ENCODE measurements around the gene C1D. TPM values are rescaled to one million over a fixed set of nuclear protein-coding genes. Genes with fewer than 3 reads are reported as not detected.

C1D gene
- total RNA-seq, 2 experiments from 2014 or later: 28.1 to 35.0 TPM

DNA sequence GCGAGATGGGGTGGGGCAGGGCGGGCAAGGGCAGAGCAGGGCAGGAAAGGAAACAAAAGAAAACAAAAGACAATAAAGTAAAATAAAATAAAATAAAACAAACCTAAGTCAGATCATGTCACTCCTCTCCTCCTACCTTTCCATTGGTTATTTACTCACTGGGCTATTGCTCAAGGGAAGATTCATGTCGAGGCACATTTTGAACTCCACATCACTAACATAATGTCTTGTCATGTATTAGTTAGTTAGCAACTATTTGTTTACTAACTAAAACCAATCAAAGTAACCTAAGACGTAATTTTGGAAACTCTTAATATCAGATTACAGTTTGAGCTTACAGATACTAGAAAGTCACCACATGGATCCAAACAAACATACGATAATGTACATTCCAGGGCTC, 2.2 kb downstream of the C1D start:
- ChIA-PET POLR2A (no interaction called here), CTCF (no interaction called here)
- intact Hi-C loops (cut with micrococcal nuclease): no loop called here
- H3K9me3 Mint-ChIP-seq: no peaks in the 10 kb centered on the region
- H3K36me3 Mint-ChIP-seq (ENCODE audit: low read depth): no peaks in the 10 kb centered on the region
- H3K4me1 Mint-ChIP-seq (ENCODE audit: low read depth): peaks cover 46% of the 10 kb centered on the region
- no peak for DNase-seq
- no peak for ATAC-seq
- no peak overlapping the region for H3K4me3 Mint-ChIP-seq
- no peaks in the 10 kb centered on the region for H3K27me3 Mint-ChIP-seq
- H3K27ac Mint-ChIP-seq: no peak overlapping the region
- TF ChIP-seq, protein P1, sequence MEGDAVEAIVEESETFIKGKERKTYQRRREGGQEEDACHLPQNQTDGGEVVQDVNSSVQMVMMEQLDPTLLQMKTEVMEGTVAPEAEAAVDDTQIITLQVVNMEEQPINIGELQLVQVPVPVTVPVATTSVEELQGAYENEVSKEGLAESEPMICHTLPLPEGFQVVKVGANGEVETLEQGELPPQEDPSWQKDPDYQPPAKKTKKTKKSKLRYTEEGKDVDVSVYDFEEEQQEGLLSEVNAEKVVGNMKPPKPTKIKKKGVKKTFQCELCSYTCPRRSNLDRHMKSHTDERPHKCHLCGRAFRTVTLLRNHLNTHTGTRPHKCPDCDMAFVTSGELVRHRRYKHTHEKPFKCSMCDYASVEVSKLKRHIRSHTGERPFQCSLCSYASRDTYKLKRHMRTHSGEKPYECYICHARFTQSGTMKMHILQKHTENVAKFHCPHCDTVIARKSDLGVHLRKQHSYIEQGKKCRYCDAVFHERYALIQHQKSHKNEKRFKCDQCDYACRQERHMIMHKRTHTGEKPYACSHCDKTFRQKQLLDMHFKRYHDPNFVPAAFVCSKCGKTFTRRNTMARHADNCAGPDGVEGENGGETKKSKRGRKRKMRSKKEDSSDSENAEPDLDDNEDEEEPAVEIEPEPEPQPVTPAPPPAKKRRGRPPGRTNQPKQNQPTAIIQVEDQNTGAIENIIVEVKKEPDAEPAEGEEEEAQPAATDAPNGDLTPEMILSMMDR (IDR thresholded peaks at IDR 0.05): no peak

DNA sequence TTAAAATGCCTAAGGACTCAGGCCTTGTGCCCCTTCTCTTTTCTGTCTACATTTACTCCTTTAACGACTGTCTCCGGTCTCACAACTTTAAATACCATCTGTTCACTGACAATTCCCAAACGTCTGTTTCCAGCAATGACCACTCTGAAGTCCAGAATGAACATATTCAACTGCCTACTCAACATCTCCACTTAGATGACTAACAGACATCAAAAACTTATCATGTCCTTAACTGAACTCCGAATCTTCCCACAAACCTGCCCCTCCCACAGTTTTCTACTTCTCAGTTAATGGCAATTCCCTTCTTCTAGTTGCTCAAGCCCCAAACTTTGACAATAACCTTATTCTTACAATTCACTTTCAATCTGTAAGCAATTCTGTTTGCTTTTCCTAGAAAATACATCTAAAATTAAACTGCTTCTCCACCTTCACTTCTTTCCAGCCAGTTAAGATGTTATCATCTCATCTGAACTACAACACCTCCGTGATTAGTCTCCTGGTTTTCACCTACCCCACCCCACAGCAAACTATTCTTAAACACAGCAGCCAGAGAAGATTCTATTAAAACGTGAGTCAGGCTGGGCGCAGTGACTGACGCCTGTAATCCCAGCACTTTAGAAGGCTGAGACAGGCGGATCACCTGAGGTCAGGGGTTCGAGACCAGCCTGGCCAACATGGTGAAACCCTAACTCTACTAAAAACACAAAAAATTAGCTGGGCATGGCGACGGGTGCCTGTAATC, 2.8 kb downstream of the C1D start:
- POLR2A ChIA-PET: no interaction called here
- intact Hi-C loops (cut with micrococcal nuclease): no loop called here
- Mint-ChIP-seq H3K27ac (no peak overlapping the region), H3K27me3 (no peaks in the 10 kb centered on the region), H3K4me1 (ENCODE audit: low read depth) (peaks cover 52% of the 10 kb centered on the region), H3K36me3 (ENCODE audit: low read depth) (no peaks in the 10 kb centered on the region), H3K4me3 (no peak overlapping the region), H3K9me3 (no peaks in the 10 kb centered on the region)
- CTCF ChIA-PET: no interaction called here
- ATAC-seq (no peak), DNase-seq (no peak)
- TF ChIP-seq, protein P1 (IDR thresholded peaks at IDR 0.05): no peak

DNA sequence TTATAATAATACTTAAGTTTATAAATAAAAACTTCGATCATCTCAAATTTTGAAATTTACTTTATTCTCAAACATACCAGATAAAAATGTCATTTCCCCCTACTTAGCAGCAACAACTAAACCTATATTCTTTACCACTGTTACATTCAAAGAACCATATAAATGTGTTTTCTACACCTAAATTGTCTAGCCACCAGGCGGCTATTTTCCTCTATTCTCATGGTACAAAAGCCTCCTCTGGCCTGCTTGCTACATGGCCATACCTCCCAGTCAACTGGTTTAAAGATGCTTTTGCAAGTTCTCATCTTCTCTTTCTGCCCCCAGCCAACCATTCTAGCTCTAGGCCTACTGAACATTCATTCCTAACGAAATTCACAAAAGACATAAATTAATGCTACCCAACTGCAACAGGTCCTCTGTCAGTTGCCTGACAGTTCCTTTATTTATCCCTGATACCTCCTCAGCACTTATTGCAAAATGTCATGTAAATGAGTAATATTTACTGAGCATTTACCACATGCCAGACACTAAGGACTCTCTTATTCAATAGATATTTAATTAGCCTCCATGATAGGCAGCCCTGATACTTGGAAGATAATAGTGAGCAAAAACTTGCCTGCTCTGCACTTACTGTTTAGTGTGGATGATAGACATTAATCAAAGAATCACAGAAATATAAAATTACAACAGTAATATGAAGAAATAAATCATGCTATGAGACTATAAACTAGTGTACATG, 5.0 kb downstream of the C1D start:
- H3K4me3 Mint-ChIP-seq: no peak overlapping the region
- no peak overlapping the region for H3K27ac Mint-ChIP-seq

DNA sequence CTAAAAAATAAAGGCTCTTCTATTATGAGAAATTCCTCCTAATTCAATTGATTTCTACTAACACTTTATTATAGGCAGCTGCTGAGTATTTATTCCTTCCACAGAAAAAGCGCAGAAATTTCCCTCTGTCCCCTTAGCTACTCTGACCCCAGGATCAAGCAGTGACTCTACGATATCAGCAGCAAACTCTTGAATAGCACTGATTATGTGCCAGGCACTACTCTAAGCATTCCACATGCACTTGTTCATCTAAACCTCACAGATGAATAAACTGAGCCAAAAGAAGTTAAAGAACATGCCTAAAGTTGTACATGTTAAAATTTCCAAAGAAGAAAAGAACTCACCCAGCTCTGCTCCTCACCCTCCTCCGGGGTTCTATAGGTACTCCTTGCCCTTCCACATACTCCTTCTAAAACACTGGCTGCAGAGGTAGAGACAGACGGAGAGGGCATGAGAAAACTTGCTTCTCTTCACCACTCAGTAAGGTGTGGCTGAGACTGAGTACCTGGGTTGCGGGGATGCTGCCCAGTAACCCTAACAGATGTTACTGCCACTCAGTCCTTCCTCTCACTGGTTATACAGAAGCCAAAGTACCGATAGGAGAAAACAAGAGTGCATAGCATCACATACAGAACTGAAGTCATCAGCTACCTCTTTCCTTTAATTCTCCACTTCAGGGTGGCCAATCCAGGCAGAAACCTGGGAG, 9.9 kb downstream of the C1D start:
- no peaks in the 10 kb centered on the region for H3K9me3 Mint-ChIP-seq
- H3K36me3 Mint-ChIP-seq (ENCODE audit: low read depth): peaks cover 6% of the 10 kb centered on the region
- no peak overlapping the region for H3K4me3 Mint-ChIP-seq
- intact Hi-C loops (cut with micrococcal nuclease): no loop called here
- DNase-seq: no peak
- TF ChIP-seq, protein P1 (IDR thresholded peaks at IDR 0.05): no peak
- ChIA-PET CTCF (interaction anchor here (0.8 to 2.1 kb wide), 2 partner anchors 26 to 70 kb away, joined by 3 to 6 read pairs; no protein-coding TSS in a partner anchor), POLR2A (interaction anchor here (0.6 to 1.0 kb wide), 2 partner anchors 10 to 777 kb away, joined by 3 read pairs; partner anchors contain the start of gene C1D)
- H3K27me3 Mint-ChIP-seq: no peaks in the 10 kb centered on the region
- peaks cover 64% of the 10 kb centered on the region for H3K4me1 Mint-ChIP-seq (ENCODE audit: low read depth)
- ATAC-seq: no peak
- no peak overlapping the region for H3K27ac Mint-ChIP-seq

More for the DNA sequence above, 5.0 kb downstream of the C1D start:
- no peaks in the 10 kb centered on the region for H3K36me3 Mint-ChIP-seq (ENCODE audit: low read depth)
- no peaks in the 10 kb centered on the region for H3K27me3 Mint-ChIP-seq
- no peaks in the 10 kb centered on the region for H3K9me3 Mint-ChIP-seq
- POLR2A ChIA-PET: interaction anchor here (0.7 to 0.9 kb wide), 2 partner anchors 15 to 29 kb away, joined by 3 to 4 read pairs; no protein-coding TSS in a partner anchor
- CTCF ChIA-PET: no interaction called here
- ATAC-seq (no peak), DNase-seq (no peak)
- TF ChIP-seq, protein P1 (IDR thresholded peaks at IDR 0.05): no peak
- peaks cover 70% of the 10 kb centered on the region for H3K4me1 Mint-ChIP-seq (ENCODE audit: low read depth)
- intact Hi-C loops (cut with micrococcal nuclease): no loop called here
